ENCODE data around the gene YAP1. TPM values are rescaled to one million over a fixed set of nuclear protein-coding genes. Genes with fewer than 3 reads are reported as not detected.

The YAP1 gene
- total and polyA plus RNA-seq, 2 of the 4 experiments (the other 2 are of a cell fraction) = 121 to 251 TPM

DNA sequence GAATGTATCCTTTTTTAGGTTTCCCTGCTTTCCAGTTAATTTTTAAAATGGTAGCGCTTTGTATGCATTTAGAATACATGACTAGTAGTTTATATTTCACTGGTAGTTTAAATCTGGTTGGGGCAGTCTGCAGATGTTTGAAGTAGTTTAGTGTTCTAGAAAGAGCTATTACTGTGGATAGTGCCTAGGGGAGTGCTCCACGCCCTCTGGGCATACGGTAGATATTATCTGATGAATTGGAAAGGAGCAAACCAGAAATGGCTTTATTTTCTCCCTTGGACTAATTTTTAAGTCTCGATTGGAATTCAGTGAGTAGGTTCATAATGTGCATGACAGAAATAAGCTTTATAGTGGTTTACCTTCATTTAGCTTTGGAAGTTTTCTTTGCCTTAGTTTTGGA lies 120.7 kb downstream of the YAP1 start:
- intact Hi-C loops (cut with micrococcal nuclease) (no loop called here), in situ Hi-C loops (cut with MboI; ENCODE audit: low sequenced_read_pairs) (loop anchor here (25.0 kb wide), 1 partner anchor 369 kb away; no protein-coding TSS in a partner anchor), dilution Hi-C loops (cut with HindIII; ENCODE audit: low sequenced_read_pairs, unreplicated experiment) (no loop called here)
- H2BK5ac ChIP-seq (ENCODE audit: low read depth, low read length, poor library complexity, severe bottlenecking) = no peak overlapping the region
- no peak overlapping the region for H4K5ac ChIP-seq (ENCODE audit: low read depth, low read length)
- no peak overlapping the region for H3K4me2 ChIP-seq (ENCODE audit: low read depth, low read length)
- peaks cover 22% of the 10 kb centered on the region for H3K36me3 ChIP-seq (ENCODE audit: control insufficient read depth, insufficient read depth, low read length)
- ATAC-seq (ENCODE audit: low read depth) (no peak), DNase-seq (no peak)
- no peak overlapping the region for H2BK20ac ChIP-seq (ENCODE audit: low read depth, low read length)
- no peak overlapping the region for H3K18ac ChIP-seq (ENCODE audit: low read depth, low read length)
- H4K8ac ChIP-seq (ENCODE audit: low read depth in 2 of 2, low read length in 2 of 2) = no peak overlapping the region
- 100% methylated on average over 2 of the region's 4 CpGs; no CpG with 5 or more reads in 1 of the 2 experiments for WGBS, 2 experiments (ENCODE audit: extremely low coverage in 2 of 2, insufficient read length in 1 of 2)
- H3K9ac ChIP-seq (ENCODE audit: low read depth, low read length) = no peak overlapping the region
- peaks cover 7% of the 10 kb centered on the region for H3K9me1 ChIP-seq (ENCODE audit: insufficient read depth, low read length)
- H2BK15ac ChIP-seq (ENCODE audit: low read depth, low read length) = no peak overlapping the region
- POLR2A ChIA-PET (ENCODE audit: unreplicated experiment) = no interaction called here
- no peak overlapping the region for H2AFZ ChIP-seq (replicated peaks; ENCODE audit: low read length, poor library complexity)
- no peak overlapping the region for H3K56ac ChIP-seq (ENCODE audit: extremely low read depth, insufficient read depth, low read length)
- H3K27ac ChIP-seq (ENCODE audit: insufficient read depth, low read length) = no peak overlapping the region
- H4K20me1 ChIP-seq (ENCODE audit: insufficient read depth, low read length) = peaks cover 12% of the 10 kb centered on the region
- TF ChIP-seq RFX5 (IDR thresholded peaks at IDR 0.05; ENCODE audit: low read depth, low read length) (no peak), CHD1 (IDR thresholded peaks at IDR 0.05; ENCODE audit: low read depth, low read length) (no peak), RCOR1 (IDR thresholded peaks at IDR 0.05; ENCODE audit: insufficient replicate concordance, low read length) (no peak), MXI1 (IDR thresholded peaks at IDR 0.05; ENCODE audit: borderline replicate concordance, low read depth, low read length) (no peak)
- H4K91ac ChIP-seq (ENCODE audit: insufficient read depth, low read depth, low read length) = no peak overlapping the region
- no peak overlapping the region for H3K14ac ChIP-seq (replicated peaks; ENCODE audit: low read depth, low read length)
- no peak overlapping the region for H2AK9ac ChIP-seq (replicated peaks; ENCODE audit: low read depth, low read length, poor library complexity)
- H2BK120ac ChIP-seq (ENCODE audit: low read depth, low read length) = no peak overlapping the region
- no peak overlapping the region for H2AK5ac ChIP-seq (ENCODE audit: low read depth, low read length)
- no peak overlapping the region for H3K4ac ChIP-seq (ENCODE audit: low read depth, low read length)
- CTCF ChIA-PET = interaction anchor here (0.6 kb wide), 1 partner anchor 12 kb away, joined by 3 read pairs; no protein-coding TSS in a partner anchor
- no peak overlapping the region for H3K23ac ChIP-seq (ENCODE audit: low read depth, low read length)
- H3K27me3 ChIP-seq (ENCODE audit: control insufficient read depth, insufficient read depth, low read length) = no peaks in the 10 kb centered on the region
- BruUV-seq (replicated peaks) = no TSS peak
- H3K79me1 ChIP-seq (ENCODE audit: low read depth in 1 of 2, low read length in 2 of 2) = peaks cover 31 to 40% of the 10 kb centered on the region in 2 experiments
- no peaks in the 10 kb centered on the region for H3K9me3 ChIP-seq (ENCODE audit: control insufficient read depth, insufficient read depth, low read length)
- H3K4me3 ChIP-seq (ENCODE audit: insufficient read depth, low read depth, low read length) = no peak overlapping the region
- H3K4me1 ChIP-seq (ENCODE audit: control insufficient read depth, insufficient read depth, low read length) = peaks cover 12% of the 10 kb centered on the region
